Measurements from ENCODE around the gene DOCK2. TPM values are rescaled to one million over a fixed set of nuclear protein-coding genes. Genes with fewer than 3 reads are reported as not detected.
"Not testable (repeated sequence)": the region's sequence is repeated elsewhere in the genome, so short reads cannot be mapped to it uniquely, and the experiment has no call there.

The DOCK2 gene
- total RNA-seq, 1 donor from 2014 or later: 49.4 TPM

DNA sequence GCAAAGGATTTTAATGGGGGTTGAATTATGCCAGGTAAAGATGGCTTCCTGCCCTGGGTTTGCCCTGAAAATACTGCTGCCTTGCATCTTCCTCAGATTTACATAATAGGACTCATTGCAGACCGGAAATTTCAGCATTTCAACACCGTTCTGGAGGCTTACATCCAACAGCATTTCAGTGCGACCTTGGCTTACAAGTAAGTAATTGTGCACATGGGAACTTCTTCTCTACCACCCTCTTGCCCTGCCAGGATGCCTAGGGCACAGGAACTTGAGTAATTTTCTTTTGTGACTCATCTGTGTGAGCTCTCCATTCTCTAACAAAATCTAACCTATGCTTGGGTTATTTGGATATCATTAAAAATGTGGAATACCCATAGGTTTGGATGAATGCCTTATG, 80.2 kb downstream of the DOCK2 start:
- no peak for DNase-seq (ENCODE audit: low spot score)

DNA sequence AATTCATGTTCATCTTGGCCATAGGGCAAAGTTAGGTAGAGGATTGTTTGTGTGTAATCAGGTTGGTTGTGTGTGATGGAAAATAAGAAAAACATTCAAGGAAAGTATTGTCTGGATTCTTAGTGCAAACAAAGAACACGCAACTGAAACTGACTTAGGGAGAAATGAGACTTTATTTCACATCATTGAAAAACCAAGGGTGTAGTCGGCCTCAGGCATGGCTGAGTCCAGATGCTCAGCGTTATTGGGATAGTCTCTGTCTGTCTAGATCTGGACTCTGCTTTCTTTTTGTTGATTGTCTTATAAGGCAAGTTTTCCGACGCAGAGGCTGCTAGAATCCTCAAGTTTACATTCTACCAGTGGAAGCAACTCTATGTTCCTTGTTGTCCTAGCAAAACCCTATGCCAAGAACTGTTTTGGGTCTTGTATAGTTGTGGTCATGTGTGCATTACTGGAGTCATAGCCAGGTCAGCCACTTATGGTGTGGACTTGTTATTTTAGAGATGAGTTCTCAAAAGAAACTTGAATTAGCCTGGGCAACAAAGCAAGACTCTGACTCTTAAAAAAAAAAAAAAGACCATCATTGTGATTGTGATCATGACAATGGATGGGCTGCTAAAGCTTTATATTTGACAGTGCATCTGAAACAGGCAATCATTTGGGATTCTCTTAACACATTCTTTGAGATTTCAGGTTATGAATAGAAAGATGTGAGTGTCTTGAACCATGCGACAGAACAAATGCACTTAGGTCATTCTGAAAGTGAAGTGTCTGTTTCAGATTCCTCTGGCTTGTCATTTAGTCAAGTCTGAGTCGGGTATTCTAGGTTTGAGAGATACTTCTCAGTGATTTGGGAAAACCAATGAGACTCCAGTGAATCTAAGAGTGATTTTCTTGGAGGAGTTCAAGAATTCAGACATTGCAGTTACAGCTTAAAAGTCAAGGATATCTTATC, 82.6 kb downstream of the DOCK2 start:
- DNase-seq (ENCODE audit: low spot score): no peak

DNA sequence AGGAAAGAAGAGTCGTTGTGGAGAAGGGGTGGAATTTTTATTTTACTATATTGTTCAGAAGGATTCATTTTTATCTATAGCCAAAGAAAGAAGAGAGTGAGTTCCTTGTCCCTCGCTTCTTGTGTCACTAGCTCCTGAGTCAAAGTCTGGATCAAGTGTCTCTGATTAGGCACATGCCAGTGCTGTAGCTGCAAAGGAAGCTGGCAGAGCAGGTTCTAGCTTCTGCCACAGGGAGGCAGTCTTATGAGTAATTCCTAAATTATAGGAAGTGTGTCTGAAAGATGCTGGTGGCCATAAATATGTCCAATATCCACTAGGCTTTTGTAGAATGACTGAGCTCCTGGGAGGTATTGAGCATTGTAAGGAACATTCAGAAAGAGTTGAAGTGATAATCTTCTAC, 84.7 kb downstream of the DOCK2 start:
- DNase-seq (ENCODE audit: low spot score): no peak

DNA sequence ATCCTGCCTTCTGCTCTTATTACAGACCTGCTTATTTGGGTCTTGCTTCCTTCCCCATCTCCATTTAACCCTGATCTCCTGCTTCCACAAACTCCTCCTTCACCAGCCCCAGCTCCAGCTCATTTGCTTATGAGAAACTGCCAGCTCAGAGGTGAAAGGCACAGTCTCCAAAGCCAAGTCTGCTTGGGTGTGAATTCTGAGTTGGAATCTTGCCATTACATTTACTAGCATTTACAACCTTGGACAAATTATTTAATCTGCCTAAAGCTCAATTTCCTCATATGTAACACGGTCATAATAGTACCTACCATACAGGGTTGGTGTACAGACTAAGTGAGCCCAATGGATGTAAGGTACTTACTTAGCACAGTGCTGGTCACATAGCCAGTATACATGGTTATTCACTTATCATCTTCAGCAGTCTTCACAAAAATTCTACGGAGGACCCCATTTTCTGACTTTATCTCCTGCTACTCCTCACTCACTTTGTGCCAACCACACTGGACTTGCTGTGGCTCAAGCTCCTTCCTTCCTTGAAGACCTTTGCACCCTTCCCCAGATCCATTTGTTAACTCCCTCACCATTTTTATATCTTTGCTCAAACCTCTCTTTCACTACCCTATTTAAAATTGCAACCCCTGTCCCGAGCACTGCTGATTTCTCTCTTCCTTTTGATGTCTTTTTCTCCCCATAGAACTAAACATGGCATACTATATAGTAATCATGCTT, 86.2 kb downstream of the DOCK2 start:
- no peak for DNase-seq (ENCODE audit: low spot score)

DNA sequence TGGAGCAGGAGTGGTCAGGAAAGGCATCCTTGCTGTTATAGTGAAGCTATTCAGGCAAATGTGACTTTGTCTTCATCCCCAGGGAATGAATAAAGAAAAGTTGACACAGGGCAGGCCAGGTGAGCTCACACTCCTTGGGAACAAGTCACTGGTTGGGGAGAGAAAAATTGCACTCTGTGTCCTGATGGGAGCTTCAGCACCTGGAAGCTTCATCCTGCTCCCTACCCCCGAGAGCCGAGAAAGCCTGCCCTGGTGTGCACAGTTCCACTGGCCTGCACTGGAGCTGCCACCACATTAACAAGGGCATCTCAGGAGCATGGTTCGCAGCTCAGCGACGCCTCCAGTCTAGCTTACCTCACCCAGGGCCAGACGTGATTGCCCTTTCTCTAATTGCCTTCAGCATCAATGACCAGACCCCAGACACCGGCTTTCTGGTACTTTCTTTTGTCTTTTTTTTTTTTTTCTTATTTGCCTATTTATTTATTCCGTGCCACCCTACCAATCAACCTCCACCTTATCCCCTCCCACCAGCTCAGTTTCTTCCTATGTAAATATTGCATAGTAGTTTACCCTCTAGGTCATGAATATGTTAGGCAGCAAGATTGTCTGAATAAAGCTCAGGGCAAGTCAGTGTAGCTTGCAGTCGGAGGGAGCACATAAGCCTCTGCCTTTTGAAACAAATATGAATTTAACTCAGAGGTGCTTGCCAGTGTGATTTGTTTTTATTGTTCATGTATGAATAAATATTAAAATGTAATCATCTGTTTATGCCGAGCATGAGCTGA, 87.4 kb downstream of the DOCK2 start:
- DNase-seq (ENCODE audit: low spot score): no peak

DNA sequence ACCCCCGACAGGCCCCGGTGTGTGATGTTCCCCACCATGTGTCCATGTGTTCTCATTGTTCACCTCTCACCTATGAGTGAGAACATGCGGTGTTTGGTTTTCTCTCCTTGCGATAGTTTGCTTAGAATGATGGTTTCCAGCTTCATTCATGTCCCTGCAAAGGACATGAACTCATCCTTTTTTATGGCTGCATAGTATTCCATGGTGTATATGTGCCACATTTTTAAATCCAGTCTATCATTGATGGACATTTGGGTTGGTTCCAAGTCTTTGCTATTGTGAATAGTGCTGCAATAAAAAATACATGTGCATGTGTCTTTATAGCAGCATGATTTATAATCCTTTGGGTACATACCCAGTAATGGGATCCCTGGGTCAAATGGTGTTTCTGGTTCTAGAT, 88.6 kb downstream of the DOCK2 start:
- not testable (repeated sequence) for DNase-seq (ENCODE audit: low spot score)

DNA sequence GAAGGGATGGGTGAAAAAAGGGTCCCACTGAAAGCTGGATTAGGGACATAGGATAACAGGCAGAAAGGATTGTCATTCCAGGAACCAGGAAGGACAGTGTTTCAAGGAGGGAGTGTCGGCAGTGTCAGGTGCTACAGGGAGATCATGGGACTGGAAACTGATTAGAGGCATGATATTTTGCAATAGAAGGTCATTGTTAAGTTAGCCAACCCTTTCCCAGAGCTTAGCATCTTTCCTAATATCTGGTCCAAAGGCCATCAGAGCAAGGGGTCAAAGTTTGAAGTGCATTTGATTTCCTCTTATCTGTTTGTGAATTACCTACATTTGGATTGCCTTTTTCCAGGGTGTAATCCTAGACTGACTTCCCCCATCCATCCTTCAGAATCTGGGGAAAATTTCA, 91.3 kb downstream of the DOCK2 start:
- no peak for DNase-seq (ENCODE audit: low spot score)

DNA sequence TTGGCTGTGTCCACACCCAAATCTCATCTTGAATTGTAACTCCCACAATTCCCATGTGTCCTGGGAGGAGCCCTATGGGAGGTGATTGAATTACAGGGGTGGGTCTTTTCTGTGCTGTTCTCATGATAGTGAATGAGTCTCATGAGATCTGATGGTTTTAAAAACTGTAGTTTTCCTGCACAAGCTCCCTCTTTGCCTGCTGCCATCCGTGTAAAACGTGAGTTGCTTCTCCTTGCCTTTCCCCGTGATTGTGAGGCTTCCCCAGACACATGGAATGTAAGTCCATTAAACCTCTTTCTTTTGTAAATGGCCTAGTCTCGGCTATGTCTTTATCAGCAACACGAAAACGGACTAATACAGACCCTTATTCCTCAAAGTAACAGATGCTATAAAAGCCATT, 94.1 kb downstream of the DOCK2 start:
- DNase-seq (ENCODE audit: low spot score): no peak

DNA sequence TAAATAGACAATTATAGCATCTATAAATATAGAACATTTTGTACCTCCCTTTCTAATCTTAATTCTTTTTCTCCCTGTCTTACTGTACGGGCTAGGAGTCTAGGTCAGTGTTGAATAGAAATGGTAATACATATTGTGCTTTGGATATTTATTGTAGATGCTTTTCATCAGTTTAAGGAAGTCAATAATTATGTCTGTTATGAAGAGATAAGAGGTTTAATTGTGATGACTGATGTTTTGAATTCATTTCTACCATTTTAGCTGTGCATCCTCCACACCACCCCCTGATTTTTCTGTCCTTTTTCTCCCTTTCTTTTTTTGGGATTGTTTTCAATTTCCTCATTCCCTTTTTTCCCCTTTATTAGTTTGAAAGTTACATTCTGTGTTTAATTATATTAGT, 95.8 kb downstream of the DOCK2 start:
- no peak for DNase-seq (ENCODE audit: low spot score)

DNA sequence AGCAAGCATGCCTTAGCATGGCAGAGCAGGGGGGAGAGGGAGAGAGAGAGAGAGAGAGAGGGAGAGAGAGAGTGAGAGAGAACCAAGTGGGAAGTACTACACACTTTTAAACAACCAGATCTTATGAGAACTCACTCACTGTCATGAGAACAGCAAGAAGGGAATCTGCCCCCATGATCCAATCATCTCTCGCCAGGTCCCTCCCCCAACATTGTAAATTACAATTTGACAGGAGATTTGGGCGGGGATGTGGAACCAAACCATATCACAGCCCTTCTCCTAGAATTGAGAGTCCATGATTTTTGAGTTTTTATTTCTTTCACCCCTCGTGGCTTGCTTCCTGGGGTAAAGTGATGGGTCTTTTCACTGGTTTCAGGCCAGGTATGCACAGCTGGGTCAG, 98.8 kb downstream of the DOCK2 start:
- no peak for DNase-seq (ENCODE audit: low spot score)

DNA sequence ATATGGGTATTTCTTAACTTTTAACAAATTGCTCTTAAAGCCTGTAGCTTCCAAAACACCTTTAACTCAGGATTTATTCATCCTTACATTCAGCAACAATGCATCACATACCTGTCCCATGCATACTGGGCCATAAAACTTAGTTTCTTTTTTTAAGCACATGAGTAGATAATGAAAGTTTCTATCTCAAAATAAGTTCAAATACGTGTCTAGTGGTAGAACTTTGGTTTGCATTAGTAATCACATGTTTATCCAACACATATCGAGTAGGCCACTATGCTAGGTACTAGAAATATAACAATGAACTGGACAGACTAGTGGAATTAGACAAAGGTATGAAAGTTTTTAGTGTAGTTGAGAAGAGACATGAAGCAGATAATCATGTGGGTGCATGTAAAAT, 99.6 kb downstream of the DOCK2 start:
- DNase-seq (ENCODE audit: low spot score): no peak

DNA sequence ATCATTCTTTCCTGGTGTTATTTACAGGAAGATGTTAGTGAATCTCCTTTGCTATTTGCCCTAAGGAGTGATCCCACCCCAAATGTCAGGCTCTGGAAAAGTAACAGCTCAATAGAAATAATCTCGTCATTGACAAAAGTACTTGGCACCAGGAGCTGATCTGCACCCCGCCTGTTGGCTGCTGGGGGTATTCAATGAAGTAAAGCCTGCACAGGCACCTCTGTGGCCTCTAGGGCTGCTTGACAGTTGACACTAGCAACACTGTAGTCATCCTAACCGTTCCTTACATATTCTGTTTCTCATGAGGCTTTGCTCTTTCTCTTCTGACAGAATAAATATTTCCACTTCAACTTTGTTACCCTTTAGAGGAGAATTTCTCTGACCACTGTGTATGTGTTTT, 103.4 kb downstream of the DOCK2 start:
- no peak for DNase-seq (ENCODE audit: low spot score)

DNA sequence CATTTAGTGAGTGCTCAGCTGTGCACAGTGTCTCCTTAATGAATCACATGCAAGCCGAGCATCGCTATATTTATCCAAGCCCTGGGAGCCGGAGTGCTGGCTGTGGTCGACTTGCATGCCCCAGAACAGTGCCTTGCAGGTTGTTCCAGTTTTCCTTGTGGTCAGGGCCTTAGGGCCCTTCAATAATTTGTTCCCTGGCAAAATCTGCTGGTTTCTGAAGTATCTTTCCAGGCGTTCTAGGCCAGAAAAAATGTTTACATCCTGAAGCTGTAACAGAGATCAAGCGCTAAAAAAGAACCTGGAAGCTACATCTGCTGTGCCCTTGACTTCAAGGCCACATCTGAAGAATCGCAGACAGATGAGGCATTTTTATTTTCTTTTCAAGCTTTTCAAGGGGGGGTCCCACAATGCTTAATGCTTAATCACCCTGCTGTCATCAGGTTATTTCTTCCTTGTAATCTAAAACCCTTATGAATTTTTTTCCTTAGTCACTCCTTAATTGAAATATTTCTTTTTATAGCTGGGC, 105.8 kb downstream of the DOCK2 start:
- no peak for DNase-seq (ENCODE audit: low spot score)

DNA sequence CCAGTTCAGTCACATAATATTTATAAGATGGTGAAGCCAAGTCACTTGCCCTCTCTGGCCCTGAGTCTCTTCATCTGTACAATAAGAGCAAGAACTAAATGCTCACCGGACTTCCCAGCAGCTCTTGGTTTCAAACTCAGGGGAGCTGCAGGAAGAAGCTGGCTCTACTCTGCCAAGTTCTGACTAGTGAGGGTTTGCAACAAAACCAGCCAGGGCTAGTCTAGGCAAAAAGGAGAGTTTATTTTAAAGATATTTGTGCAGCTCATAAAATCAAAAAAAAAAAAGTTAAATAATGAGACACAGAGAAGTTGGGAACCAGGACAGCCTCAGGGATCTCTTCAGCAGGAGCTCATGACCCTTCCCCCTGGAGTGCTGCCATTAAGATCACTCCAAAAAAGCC, 107.3 kb downstream of the DOCK2 start:
- DNase-seq (ENCODE audit: low spot score): no peak

DNA sequence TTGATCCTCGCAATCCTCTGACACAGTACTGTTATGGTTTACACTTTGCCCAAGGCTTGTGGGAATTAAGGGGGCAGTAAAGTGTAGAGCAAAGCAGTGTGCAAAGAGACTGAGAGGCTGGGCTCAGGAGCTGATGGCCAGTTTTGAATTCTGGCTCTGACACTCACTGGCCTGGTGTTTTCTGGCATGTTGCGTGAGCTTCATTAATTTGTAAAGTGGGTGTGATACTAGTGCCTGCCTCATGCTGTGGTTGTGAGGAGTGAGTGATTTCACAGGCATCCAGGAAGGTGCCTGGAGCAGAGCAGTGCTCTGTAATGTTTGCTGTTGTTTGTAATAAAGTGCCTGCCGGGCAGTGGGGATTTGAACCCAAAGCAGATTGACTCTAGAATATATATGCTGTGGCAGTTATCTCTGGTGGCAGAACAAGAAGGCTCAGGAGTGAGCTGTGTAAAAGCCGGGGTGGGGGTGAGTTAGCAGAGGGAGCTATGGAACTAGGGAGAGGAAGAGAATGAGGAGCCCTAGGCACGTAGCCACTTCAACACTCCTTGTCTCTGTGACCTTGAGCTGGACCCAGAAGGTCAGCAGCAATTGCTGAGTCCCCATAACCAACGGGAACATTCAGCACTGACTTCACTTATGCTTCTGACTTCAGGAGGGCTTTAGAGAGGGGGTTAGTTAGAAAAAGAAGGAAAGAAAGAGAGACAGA, 108.5 kb downstream of the DOCK2 start:
- DNase-seq (ENCODE audit: low spot score): no peak

DNA sequence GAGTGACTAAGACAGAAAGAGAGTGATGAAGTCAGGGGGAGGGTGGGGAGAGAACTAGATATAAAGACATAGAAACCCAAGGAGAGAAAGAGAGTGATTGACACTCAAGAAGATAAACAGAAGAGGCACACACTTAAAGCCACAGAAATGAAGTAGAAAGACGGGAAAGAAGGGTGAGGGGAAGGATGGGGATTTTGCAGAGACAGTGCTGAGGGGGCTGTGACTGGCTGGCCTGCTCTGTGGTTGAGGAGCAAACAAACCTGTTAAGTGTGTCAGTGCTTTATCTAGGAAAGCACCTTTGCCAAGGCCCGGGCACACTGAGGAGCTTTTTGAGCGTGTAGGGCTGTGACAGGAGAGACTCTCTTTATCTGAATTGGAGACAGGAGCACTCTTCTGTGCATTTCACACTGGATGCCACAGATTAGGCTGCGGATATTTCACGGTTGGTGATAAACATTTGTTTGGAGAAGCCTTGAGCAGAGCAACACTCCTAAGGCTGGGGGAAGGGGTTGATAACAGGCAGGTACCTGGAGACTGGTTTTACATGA, 109.1 kb downstream of the DOCK2 start:
- DNase-seq (ENCODE audit: low spot score): no peak

DNA sequence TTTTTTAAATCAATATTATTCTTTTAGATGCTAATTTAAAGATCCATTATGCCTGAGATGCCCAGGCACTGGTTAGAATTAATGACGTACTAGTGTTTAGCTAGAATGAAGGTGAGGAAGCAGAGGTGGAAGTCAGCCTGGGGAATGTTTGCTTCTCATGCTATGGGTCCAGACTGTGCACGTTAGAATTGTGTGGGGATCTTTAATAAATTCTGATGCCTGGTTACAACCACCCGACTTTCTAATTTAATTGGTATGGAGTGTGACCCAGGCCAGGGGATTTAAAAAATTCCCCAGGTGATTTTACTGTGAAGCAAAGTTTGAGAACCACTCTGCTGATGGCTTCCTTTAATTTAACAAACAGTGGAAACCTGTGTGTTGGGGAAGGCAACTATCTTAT, 111.1 kb downstream of the DOCK2 start:
- no peak for DNase-seq (ENCODE audit: low spot score)

DNA sequence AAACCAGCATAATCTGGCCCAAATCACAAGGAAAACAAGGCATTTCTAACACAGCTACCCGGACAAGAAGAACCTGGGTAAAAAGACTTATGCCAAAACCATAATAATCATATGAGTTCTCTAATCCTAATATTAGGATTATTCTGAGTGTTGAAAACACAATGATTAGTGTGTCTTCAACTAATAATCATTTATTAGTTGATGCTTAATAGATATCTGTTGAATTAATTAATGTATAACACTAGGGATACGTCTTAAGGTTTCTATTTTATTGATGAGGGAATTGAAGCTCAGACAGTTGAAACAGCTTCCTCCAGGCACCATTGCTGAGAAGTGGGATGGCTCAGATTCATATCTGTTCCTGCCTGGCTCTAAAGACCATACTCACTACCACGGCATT, 112.2 kb downstream of the DOCK2 start:
- DNase-seq (ENCODE audit: low spot score): no peak

DNA sequence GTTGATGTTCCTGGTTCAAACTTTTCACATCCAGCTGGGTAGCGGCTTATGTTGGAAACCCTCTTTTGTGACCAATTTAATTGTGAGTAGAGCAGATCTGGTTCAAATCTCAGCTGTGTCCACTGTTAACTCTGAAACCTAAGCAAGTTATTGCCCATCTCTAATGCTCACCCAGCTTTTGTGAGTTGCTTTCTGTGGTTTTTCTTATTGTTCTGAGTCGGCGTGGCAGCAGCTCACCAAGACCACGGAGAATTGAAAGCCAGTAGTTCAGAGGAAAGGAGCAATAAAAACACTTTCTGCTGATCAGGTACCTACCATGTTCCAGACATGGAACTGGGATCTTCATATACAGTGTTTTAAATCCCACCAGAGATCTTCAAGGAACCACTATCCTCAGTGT, 114.4 kb downstream of the DOCK2 start:
- no peak for DNase-seq (ENCODE audit: low spot score)

DNA sequence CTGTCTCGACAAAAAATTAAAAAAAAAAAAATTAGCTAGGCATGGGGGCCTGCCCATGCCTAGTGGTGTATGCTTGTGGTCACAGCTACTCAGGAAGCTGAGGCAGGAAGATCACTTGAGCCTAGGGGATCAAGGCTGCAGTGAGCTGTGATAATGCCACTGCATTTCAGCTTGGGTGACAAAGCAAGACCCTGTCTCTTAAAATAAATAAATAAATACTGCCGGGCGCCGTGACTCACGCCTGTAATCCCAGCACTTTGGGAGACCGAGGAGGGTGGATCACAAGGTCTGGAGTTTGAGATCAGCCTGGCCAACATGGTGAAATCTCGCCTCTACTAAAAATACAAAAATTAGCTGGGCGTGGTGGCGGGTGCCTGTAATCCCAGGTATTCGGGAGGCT, 115.5 kb downstream of the DOCK2 start:
- not testable (repeated sequence) for DNase-seq (ENCODE audit: low spot score)

DNA sequence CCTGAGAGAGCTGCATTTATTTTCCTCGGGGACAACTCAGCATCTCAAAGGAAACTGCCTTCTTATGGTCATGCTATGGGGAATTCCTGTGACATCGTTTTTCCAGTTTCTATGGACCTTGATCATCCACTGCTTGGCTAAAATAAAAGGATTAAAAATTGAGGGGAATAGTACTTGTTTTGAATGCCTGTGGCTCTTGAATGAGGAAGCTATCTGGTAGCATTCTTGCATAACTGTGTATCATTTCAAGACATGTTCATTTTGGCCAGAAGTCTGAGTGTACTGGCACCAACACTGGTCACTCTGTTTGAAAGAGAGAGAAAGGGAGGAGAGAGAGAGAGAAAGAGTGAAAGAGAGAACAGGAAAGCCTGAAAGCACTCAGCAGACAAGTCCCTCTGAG, 116.7 kb downstream of the DOCK2 start:
- DNase-seq (ENCODE audit: low spot score): no peak

Data from mesenteric fat pad (tissue), 1 donor.